Transverse colon (tissue), 3 donors: ENCODE results near the gene F11R.

Experiments used
- CTCF ChIP-seq, 5 experiments: fragments of 200-600 bp in 3 of 5; fragments of 450-650 bp in 2 of 5; sonication (generic) in 3 of 5; IDR thresholded peaks; 1 replicate in 2 of 5; 2 replicates in 3 of 5; pipeline ENCODE4 v1.5.1; 2016 to 2017; ENCODE audit warnings: antibody characterized with exemption in 5 of 5, inconsistent platforms in 3 of 5, mild to moderate bottlenecking in 2 of 5, moderate library complexity in 1 of 5
- EP300 ChIP-seq: sonication (generic); formaldehyde crosslinking; IDR thresholded peaks from one replicate; pipeline ENCODE4 v1.6.1; 2017; ENCODE audit warnings: antibody characterized with exemption, low read depth

GRCh38 chr1:161013131-161013487, 7.8 kb downstream of the F11R start:
- no peak for TF ChIP-seq EP300
- TF ChIP-seq CTCF (IDR thresholded peaks at IDR 0.05), result no peak
